K562 (cell line): ENCODE data around the gene KRTAP10-8. TPM values are rescaled to one million over a fixed set of nuclear protein-coding genes. Genes with fewer than 3 reads are reported as not detected.

Experiments
- CC2D1A ChIP-seq: fragments of 450-650 bp; IDR thresholded peaks from 2 replicates; pipeline ENCODE4 v1.6.1; 2017; ENCODE audit warnings: mild to moderate bottlenecking
- CCNT2 ChIP-seq: IDR thresholded peaks from 2 replicates; pipeline ENCODE4 v1.6.1; 2011; ENCODE audit warnings: borderline replicate concordance, low read depth, mild to moderate bottlenecking, moderate library complexity, mixed read lengths, low read length; ENCODE audit not compliant: insufficient read length; ENCODE audit errors: extremely low read depth
- CEBPG ChIP-seq, 3 experiments: fragments of 200-800 bp in 1 of 3; sonication (Bioruptor generic) in 1 of 3; sonication (generic) in 1 of 3; formaldehyde crosslinking in 1 of 3; IDR thresholded peaks in 2 of 3; conservative IDR thresholded peaks in 1 of 3; 2 replicates each; pipeline versions ENCODE4 v1.6.1 to v1.8.0; 2016 to 2022; ENCODE audit warnings: missing compliant biosample characterization in 2 of 3, missing genetic modification characterization in 2 of 3, mild to moderate bottlenecking in 1 of 3, missing genetic modification reagents in 1 of 3
- COPS2 ChIP-seq: fragments of 450-650 bp; conservative IDR thresholded peaks from 2 replicates; pipeline ENCODE4 v1.6.1; 2016; ENCODE audit warnings: mild to moderate bottlenecking, moderate library complexity
- KAT2B ChIP-seq: IDR thresholded peaks from one replicate; pipeline ENCODE4 v1.6.1; 2012; ENCODE audit warnings: low read depth, mild to moderate bottlenecking, control low read depth, inconsistent platforms, low read length, moderate library complexity
- NFE2L1 ChIP-seq: fragments of 450-650 bp; IDR thresholded peaks from 2 replicates; pipeline ENCODE4 v1.6.1; 2016; ENCODE audit warnings: missing genetic modification characterization, low read depth, mild to moderate bottlenecking, missing compliant biosample characterization, moderate library complexity, borderline replicate concordance
- PTRF ChIP-seq: fragments of 450-650 bp; IDR thresholded peaks from 2 replicates; pipeline ENCODE4 v1.6.1; 2016; ENCODE audit warnings: mild to moderate bottlenecking, missing genetic modification characterization, missing compliant biosample characterization
- PTTG1 ChIP-seq: fragments of 450-650 bp; IDR thresholded peaks from 2 replicates; pipeline ENCODE4 v1.6.1; 2016; ENCODE audit warnings: low read depth, mild to moderate bottlenecking, missing genetic modification characterization, missing compliant biosample characterization
- SOX6 ChIP-seq: fragments of 450-650 bp; IDR thresholded peaks from 2 replicates; pipeline ENCODE4 v1.6.1; 2014; ENCODE audit warnings: mild to moderate bottlenecking
- ZNF197 ChIP-seq: fragments of 200-800 bp; sonication (Bioruptor generic); IDR thresholded peaks from 2 replicates; pipeline ENCODE4 v1.6.1; 2016; ENCODE audit warnings: low read depth, missing genetic modification characterization, missing compliant biosample characterization
- ZNF583 ChIP-seq: fragments of 250-450 bp; sonication (Bioruptor Pico); IDR thresholded peaks from 2 replicates; pipeline ENCODE4 v1.4.0; 2020
- polyA plus RNA-seq, 8 experiments: library from polyadenylated mRNA; depleted of rRNA in 4 of 8; stranded (reverse) in 5 of 8; unstranded in 3 of 8; fragments of >200 nt; fragmentation: Nextera tagmentation in 2 of 8; fragmentation: Illumina TruSeq in 1 of 8; extraction: Ambion mirVana in 2 of 8; extraction: Trizol in 1 of 8; gene quantifications; 2 replicates each; pipeline versions ENCODE4 v1.2.1 to v1.2.3, GENCODE V29; 2011 to 2014; ENCODE audit warnings: inconsistent platforms in 1 of 8, missing spikeins in 1 of 8
- total RNA-seq, 7 experiments: library from RNA; depleted of rRNA in 6 of 7; stranded (reverse); fragments of >200 nt in 6 of 7; fragmentation: Illumina TruSeq in 2 of 7; extraction: Trizol in 2 of 7; gene quantifications; 2 replicates each; pipeline versions ENCODE4 v1.2.1 to v1.2.3, GENCODE V29; 2011 to 2021; ENCODE audit warnings: low replicate concordance in 1 of 7
- TF ChIP-seq, protein P1 (sequence below), 2 experiments: fragments of 450-650 bp; conservative IDR thresholded peaks; 2 replicates each; pipeline ENCODE4 v1.6.1; 2017; ENCODE audit warnings: mild to moderate bottlenecking in 2 of 2, moderate library complexity in 2 of 2
- TF ChIP-seq, protein P2 (sequence below): fragments of 200-800 bp; sonication (Bioruptor generic); IDR thresholded peaks from 2 replicates; pipeline ENCODE4 v1.6.1; 2017; ENCODE audit warnings: missing genetic modification characterization, missing compliant biosample characterization
- TF ChIP-seq, protein P3 (sequence below), 2 experiments: fragments of 450-650 bp; formaldehyde crosslinking in 1 of 2; IDR thresholded peaks; 2 replicates each; pipeline versions ENCODE4 v1.4.0 to v1.6.1; 2014 to 2020; ENCODE audit warnings: mild to moderate bottlenecking in 2 of 2, borderline replicate concordance in 1 of 2, low read depth in 1 of 2

KRTAP10-8 gene
- total and polyA plus RNA-seq, 9 of the 15 experiments (the other 6 are each of a cell fraction or from before 2014, with no cell fraction given): not detected

DNA sequence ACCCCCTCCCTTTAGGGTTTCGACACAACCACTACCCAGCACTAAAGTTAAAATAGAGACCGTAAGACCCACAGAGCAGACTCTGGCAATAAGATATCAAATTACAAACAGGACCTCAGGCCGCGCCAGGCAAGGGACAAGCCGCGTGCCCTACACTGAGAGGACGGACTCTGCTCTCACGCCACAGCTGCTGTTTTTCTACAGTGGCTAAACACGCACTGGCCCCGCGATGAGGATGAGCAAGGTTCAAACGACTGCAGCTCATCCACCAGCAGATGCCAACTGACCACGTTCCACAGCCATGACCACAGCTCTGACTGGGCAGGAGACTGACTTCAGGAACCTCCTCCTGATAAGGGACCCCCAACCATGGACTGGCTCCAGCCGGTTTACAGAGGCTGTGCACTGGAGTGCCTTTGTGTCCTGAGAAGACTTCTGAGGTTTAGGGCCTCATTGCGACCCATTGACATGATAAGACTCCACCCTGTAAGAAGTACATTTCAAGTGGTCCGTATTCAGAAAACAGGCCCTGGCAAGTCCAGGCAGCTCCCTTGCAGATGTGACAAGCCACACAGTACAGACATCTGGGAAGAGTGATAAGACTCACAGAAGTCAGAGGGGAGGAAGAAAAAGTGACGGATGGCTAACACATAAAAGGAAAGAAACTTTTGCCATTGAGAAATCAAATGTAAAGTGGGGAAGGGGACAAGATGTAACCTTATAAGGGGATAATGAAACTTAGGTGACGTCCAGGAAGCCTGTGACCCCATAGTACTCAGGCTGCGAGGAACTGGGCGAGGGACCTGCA is 18.1 kb upstream of the KRTAP10-8 start (continued):
- TF ChIP-seq, protein P1, sequence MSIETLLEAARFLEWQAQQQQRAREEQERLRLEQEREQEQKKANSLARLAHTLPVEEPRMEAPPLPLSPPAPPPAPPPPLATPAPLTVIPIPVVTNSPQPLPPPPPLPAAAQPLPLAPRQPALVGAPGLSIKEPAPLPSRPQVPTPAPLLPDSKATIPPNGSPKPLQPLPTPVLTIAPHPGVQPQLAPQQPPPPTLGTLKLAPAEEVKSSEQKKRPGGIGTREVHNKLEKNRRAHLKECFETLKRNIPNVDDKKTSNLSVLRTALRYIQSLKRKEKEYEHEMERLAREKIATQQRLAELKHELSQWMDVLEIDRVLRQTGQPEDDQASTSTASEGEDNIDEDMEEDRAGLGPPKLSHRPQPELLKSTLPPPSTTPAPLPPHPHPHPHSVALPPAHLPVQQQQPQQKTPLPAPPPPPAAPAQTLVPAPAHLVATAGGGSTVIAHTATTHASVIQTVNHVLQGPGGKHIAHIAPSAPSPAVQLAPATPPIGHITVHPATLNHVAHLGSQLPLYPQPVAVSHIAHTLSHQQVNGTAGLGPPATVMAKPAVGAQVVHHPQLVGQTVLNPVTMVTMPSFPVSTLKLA (conservative IDR thresholded peaks at IDR 0.05): peak; percentile 31 to 59; a peak in 2 of 4 replicates
- TF ChIP-seq CC2D1A (no peak; the same call in 1 of the 2 replicates), PTRF (tag) (peak; percentile 50; the same call in 1 of the 2 replicates), CCNT2 (peak; percentile 41), SOX6 (peak; percentile 90), COPS2 (no peak), CEBPG (CRISPR knock-in tag; IDR thresholded peaks at IDR 0.05) (no peak), CEBPG (tag; conservative IDR thresholded peaks at IDR 0.05 in 1 of 2, IDR thresholded peaks at IDR 0.05 in 1 of 2) (peak in 1 of 2 experiments; percentile 64; a peak in 1 of 4 replicates), KAT2B (peak; percentile 39), PTTG1 (tag) (peak; percentile 55), NFE2L1 (tag) (peak; percentile 22; the same call in 1 of the 2 replicates), ZNF583 (0 out of 2 replicates have a peak, but pooled peaks have one; percentile 62), ZNF197 (0 out of 2 replicates have a peak, but pooled peaks have one; percentile 40)
- TF ChIP-seq, protein P2, sequence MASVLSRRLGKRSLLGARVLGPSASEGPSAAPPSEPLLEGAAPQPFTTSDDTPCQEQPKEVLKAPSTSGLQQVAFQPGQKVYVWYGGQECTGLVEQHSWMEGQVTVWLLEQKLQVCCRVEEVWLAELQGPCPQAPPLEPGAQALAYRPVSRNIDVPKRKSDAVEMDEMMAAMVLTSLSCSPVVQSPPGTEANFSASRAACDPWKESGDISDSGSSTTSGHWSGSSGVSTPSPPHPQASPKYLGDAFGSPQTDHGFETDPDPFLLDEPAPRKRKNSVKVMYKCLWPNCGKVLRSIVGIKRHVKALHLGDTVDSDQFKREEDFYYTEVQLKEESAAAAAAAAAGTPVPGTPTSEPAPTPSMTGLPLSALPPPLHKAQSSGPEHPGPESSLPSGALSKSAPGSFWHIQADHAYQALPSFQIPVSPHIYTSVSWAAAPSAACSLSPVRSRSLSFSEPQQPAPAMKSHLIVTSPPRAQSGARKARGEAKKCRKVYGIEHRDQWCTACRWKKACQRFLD (CRISPR knock-in tag): peak; percentile 91
- TF ChIP-seq, protein P3, sequence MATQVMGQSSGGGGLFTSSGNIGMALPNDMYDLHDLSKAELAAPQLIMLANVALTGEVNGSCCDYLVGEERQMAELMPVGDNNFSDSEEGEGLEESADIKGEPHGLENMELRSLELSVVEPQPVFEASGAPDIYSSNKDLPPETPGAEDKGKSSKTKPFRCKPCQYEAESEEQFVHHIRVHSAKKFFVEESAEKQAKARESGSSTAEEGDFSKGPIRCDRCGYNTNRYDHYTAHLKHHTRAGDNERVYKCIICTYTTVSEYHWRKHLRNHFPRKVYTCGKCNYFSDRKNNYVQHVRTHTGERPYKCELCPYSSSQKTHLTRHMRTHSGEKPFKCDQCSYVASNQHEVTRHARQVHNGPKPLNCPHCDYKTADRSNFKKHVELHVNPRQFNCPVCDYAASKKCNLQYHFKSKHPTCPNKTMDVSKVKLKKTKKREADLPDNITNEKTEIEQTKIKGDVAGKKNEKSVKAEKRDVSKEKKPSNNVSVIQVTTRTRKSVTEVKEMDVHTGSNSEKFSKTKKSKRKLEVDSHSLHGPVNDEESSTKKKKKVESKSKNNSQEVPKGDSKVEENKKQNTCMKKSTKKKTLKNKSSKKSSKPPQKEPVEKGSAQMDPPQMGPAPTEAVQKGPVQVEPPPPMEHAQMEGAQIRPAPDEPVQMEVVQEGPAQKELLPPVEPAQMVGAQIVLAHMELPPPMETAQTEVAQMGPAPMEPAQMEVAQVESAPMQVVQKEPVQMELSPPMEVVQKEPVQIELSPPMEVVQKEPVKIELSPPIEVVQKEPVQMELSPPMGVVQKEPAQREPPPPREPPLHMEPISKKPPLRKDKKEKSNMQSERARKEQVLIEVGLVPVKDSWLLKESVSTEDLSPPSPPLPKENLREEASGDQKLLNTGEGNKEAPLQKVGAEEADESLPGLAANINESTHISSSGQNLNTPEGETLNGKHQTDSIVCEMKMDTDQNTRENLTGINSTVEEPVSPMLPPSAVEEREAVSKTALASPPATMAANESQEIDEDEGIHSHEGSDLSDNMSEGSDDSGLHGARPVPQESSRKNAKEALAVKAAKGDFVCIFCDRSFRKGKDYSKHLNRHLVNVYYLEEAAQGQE (IDR thresholded peaks at IDR 0.05; ENCODE audit: borderline replicate concordance): peak; percentile 99
- TF ChIP-seq, protein P3 (CRISPR knock-in tag; IDR thresholded peaks at IDR 0.05; ENCODE audit: low read depth): no peak
